Hematopoietic multipotent progenitor cell treated with erythropoietin and hydrocortisone succinate and interleukin-3 and kit ligand, for 15 days (in vitro differentiated cells): ENCODE data around the gene METTL17.
"Not testable (repeated sequence)": the region's sequence is repeated elsewhere in the genome, so short reads cannot be mapped to it uniquely, and the experiment has no call there.

Experiments
- DNase-seq: peaks from one replicate; pipeline ENCODE4 v3.0.0-alpha.2; 2015; ENCODE audit warnings: low spot score

The METTL17 gene

DNA sequence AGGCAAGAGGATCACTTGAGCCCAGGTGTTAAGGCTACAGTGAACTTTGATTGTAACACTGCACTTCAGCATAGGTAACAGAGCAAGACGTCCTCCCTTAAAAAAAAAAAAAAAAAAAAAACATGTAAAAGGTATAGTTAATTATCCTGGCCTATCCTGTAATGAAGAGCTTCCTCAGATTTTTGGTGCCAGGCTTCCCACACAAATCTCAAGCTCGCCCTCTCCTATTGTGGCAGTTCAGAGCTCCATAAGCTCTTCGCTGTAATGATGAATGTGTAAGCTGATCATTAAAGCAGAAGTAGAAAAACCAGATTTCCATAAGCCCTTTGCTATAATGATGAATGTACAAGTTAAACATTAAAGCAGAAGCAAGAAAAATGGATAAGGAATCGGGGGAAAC lies 7.3 kb downstream of the METTL17 start:
- no peak for DNase-seq

- DNase-seq = no peak
Observed at GRCh38 chr14:20997564-20997963, 7.8 kb downstream of the METTL17 start.

- DNase-seq = no peak
Observed at GRCh38 chr14:20998139-20998538, 8.4 kb downstream of the METTL17 start.

DNA sequence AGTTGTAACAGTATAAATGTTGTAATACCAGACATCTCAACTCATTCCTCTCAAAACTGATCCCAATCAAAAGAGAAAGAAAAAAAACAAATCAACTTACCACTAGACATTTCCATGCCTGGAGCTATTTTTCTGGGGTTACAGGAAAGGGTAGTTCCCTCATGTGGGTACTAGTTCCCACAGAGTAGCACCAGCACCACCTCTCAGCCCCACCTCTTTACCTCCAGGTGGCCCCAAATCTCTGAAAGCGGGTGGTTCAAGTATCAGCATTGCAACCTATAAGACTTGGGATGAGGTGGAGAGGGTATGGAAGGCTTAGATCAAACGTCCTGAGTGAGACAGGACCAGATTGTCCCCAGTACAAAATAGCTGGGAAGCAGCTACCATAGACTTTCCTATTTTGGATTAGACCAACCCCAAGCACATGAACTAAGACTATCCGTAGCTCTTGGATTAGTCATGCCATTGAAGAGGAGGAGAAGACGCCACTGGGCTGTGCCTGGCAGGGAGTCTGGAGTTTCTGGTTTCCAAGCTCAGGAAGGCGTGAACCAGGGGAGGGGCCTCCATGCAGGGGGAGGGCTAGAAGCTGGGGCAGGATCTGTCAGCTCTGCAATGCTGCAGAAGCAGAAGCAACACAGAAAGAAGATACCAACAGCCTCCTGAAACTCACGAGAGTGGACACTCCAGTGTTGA lies 9.0 kb downstream of the METTL17 start, which contains the start of gene SLC39A2:
TSS of gene SLC39A2 (plus strand) at position 620 of the 693 bp plus-strand sequence. CDS start 154 bp downstream, outside the sequence.
- no peak for DNase-seq

- no peak for DNase-seq
Observed at GRCh38 chr14:20999591-20999990, 9.8 kb downstream of the METTL17 start.

GRCh38 chr14:21001218-21001617 lies 11.4 kb downstream of the METTL17 start:
- no peak for DNase-seq

DNA sequence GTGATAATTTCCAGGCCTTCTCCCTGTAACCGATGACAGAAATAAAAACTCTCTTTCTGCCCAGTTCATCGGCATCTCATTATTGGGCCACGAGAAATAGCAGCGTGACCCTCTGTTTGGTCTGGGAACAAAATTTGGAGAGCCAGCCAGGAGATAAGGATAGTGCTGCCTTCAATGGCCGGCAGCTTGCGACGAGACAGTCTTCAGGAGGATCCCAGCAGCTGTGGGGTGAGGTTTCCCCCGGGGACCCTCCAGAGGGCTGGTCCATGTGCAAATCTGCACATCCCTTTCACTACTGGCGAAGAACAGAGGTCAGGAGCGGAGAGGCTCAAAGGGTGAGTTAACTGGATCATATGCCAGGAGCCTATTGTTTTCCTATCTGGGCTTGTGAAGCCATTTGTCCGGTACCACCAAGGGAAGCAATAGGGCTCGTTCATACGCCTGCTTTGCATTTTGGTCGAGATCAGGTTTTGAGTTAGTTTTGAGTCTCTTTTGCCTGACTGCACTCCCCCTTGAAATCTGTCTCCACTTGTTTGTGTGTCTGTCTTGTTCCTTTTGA lies 14.1 kb downstream of the METTL17 start:
- no peak for DNase-seq

DNA sequence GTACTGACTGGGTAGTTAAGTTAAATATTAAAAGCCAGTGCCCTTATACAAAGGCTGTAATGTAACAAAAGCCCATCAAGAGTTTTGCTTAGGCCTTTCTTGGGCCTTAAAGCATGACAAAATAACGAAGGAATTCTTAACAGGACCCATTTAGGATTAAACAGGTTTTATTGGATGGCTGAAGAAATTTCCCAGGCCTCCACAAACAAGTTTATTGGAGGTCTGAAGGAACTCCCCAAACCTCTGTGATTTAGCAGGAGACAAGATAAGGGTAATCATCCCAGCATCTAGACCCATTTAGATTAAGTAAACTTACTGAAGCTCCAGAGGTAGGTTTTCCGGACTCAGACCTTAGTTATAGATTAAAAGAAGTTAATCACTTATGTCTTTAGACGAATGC lies 19.9 kb downstream of the METTL17 start:
- not testable (repeated sequence) for DNase-seq

- no peak for DNase-seq
Observed at GRCh38 chr14:21011136-21011535, 21.4 kb downstream of the METTL17 start.

- DNase-seq = peak; percentile 82
Observed at GRCh38 chr14:21014761-21015190, 25.0 kb downstream of the METTL17 start.

- DNase-seq = no peak
Observed at GRCh38 chr14:21015312-21015711, 25.5 kb downstream of the METTL17 start.

DNA sequence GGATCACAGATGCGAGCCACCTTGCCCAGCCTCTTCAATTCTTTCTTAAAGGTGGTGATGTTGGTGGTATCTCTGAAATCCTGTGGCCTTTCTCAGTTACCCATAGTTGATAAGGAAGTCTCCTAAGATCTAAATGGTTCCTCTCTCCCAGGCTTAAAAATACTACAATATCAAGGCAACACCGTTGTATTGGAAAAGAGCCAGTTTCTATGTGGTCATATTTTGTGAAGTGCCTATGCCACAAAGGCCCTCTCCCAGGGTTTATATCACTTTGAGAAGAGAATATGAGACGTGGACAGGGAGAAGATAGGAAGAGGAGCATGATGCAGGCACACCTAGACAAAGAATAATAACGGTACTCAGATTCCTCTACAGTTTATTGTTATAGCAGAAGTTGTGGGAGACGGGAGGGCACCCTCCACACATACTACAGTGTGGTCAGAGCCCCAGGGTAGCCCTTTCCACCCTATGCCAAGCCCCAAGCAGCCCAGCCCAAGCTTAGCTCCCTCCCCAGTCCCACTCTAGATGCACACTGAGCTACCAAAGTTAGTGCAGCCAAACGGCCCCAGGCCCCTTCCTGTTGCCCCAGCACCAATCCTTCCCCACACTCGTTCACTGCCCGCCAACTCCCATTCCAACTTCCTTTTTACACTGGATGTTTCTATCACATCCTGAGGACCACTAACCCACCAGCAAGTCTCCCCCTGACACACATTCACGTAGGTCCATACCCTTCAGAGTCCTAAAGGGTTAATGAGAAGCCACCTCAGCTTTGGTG lies 26.8 kb downstream of the METTL17 start:
- no peak for DNase-seq

GRCh38 chr14:21017528-21018245 lies 27.9 kb downstream of the METTL17 start:
- DNase-seq = no peak

- DNase-seq = no peak
Observed at GRCh38 chr14:21018286-21018685, 28.5 kb downstream of the METTL17 start.

- DNase-seq = no peak
Observed at GRCh38 chr14:21018781-21019180, 29.0 kb downstream of the METTL17 start.

- no peak for DNase-seq
Observed at GRCh38 chr14:21019366-21019765, 29.6 kb downstream of the METTL17 start.

DNA sequence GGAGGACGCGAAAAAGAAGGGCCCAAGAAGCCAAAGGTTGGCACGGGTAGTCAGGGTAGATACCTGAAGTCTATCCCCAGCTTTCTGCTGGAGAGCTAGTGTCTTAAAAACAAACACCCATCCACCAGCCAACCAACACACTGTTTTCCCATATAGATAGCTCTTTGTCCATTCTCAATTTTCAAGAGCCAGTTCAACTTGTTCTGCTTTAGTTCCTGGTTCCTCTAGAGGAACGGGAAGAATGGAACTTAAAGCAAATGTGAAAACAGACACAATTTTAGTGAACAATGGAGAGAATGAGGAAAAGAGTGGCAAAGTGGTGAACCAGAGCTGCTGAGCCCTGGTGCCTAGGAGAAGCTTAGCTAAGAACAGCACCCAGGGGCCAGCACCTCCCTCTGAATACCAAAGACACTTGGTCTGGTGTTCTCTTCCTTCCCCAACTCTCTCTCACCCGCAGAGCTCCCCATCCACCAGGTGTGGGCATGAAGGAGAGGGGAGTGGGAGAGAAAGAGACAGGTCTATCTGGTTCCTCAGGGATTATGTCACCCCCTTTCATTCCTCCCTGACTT lies 31.3 kb downstream of the METTL17 start:
- no peak for DNase-seq

DNA sequence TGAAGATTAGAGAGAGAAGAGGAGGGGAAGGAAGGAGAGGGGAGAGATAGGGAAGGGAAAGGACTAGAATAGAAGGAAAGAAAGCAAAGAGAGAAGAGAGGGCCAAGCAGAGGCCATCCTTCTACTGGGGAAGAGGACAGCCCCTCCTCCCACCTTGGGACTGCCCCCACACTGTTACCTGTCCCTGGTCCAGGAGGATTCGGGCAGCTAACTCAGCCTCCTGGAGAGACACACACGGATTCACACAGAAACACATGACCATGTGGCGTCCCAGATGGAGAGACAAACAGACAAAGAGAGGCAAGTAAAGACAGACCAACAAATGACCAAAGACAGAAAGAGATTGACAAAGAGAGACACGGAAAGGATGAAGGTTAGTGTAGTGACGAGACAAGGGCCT lies 32.9 kb downstream of the METTL17 start:
- DNase-seq = no peak

DNA sequence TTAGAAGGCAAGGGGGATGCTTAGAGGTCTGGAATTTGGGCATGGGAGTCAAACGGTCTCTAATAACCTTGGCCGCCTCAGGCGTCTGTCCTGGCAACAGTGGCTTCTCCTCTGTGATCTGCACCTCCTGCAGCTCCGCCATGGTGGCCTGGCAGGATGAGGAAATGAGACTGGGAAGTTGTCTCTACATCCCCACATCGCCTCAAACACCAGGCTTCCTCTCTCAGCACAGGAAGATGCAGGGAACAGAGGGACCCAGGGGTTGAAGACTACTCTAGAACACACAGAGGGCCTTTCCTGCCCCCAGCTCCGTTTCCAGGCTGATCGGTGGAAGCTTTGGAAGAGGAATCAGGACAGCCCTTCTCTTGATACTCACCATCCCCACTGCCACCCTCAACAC lies 33.4 kb downstream of the METTL17 start:
- no peak for DNase-seq

GRCh38 chr14:21023817-21024584 lies 34.2 kb downstream of the METTL17 start:
- no peak for DNase-seq
